LNCAP (cell line): ENCODE measurements around the gene SMOC2.

Experiments
- TF ChIP-seq, protein P1 (sequence below): fragments of 450-650 bp; IDR thresholded peaks from 2 replicates; pipeline ENCODE4 v1.5.1; 2017; ENCODE audit warnings: mild to moderate bottlenecking

Gene SMOC2

GRCh38 chr6:168674595-168674994 is 233.6 kb downstream of the SMOC2 start:
- TF ChIP-seq, protein P1, sequence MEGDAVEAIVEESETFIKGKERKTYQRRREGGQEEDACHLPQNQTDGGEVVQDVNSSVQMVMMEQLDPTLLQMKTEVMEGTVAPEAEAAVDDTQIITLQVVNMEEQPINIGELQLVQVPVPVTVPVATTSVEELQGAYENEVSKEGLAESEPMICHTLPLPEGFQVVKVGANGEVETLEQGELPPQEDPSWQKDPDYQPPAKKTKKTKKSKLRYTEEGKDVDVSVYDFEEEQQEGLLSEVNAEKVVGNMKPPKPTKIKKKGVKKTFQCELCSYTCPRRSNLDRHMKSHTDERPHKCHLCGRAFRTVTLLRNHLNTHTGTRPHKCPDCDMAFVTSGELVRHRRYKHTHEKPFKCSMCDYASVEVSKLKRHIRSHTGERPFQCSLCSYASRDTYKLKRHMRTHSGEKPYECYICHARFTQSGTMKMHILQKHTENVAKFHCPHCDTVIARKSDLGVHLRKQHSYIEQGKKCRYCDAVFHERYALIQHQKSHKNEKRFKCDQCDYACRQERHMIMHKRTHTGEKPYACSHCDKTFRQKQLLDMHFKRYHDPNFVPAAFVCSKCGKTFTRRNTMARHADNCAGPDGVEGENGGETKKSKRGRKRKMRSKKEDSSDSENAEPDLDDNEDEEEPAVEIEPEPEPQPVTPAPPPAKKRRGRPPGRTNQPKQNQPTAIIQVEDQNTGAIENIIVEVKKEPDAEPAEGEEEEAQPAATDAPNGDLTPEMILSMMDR: no peak

DNA sequence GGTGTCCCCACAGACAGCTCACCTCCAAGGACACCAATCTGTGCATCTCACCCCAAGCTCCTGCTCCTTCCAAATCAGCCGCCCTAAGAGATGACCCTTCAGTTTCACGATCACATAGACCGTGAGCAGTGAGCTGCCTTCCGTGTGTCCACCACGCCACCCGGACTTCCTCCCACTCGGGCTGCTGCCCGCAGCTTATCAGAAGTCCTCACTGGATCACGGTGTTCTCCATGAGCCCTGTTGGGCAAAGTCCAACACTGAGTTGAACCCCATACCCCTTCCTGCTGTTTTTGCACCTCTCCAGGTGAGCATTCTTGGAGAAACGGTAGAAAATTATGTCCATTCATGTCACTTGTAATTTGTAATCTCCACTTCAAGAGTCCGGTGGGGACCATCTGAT is 234.4 kb downstream of the SMOC2 start:
- TF ChIP-seq, protein P1: no peak

- TF ChIP-seq, protein P1: no peak
Measured at GRCh38 chr6:168675933-168676551, 235.1 kb downstream of the SMOC2 start.

GRCh38 chr6:168676552-168677322 is 235.8 kb downstream of the SMOC2 start:
- TF ChIP-seq, protein P1: no peak

DNA sequence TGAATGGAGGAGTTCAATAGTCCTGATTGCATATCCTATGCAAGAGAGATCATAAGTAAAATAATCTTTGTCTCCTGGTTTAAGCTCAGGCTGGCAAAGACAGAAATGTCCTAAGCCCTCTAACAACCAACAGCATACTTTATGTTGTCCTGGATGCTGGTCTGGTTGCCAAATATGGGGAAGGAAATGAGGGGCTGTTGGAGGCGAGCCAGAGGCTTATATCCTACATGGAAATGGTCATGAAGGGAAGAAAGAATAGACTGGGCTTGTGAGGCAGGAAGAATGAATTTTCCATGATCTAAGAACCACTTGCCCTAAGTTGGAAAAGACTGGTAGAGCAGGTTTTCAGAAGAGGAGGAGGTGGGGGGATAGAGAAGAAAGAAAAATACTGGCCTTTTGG is 237.1 kb downstream of the SMOC2 start:
- TF ChIP-seq, protein P1: no peak

GRCh38 chr6:168678588-168678987 is 237.6 kb downstream of the SMOC2 start:
- TF ChIP-seq, protein P1: no peak

- TF ChIP-seq, protein P1: no peak
Measured at GRCh38 chr6:168681748-168682147, 240.8 kb downstream of the SMOC2 start.
